SK-N-SH treated with all-trans-retinoic acid at 6 μM for 48 hours (cell line): Measurements from ENCODE around the gene ZAR1L.

Experiments used
- BACH2 ChIP-seq: fragments of 250-450 bp; sonication (Bioruptor Pico); IDR thresholded peaks from 2 replicates; pipeline ENCODE4 v1.9.0; 2021; ENCODE audit warnings: mild to moderate bottlenecking, borderline replicate concordance
- CSDC2 ChIP-seq: fragments of 250-450 bp; sonication (Bioruptor Pico); IDR thresholded peaks from 2 replicates; pipeline ENCODE4 v1.5.0; 2020; ENCODE audit warnings: mild to moderate bottlenecking, moderate library complexity
- ESRRG ChIP-seq: fragments of 250-450 bp; sonication (Bioruptor Pico); IDR thresholded peaks from 2 replicates; pipeline ENCODE4 v1.6.1; 2021; ENCODE audit warnings: mild to moderate bottlenecking
- ISL1 ChIP-seq: fragments of 250-450 bp; sonication (Bioruptor Pico); IDR thresholded peaks from 2 replicates; pipeline ENCODE4 v2.1.2; 2022; ENCODE audit warnings: mild to moderate bottlenecking, moderate library complexity
- PPARA ChIP-seq: fragments of 250-450 bp; sonication (Bioruptor Pico); IDR thresholded peaks from 2 replicates; pipeline ENCODE4 v1.5.0; 2020; ENCODE audit warnings: mild to moderate bottlenecking, borderline replicate concordance
- RARB ChIP-seq: fragments of 250-450 bp; sonication (Bioruptor Pico); IDR thresholded peaks from 2 replicates; pipeline ENCODE4 v1.8.0; 2021; ENCODE audit warnings: mild to moderate bottlenecking, moderate library complexity
- SNAI2 ChIP-seq: fragments of 250-450 bp; sonication (Bioruptor Pico); IDR thresholded peaks from 2 replicates; pipeline ENCODE4 v1.5.0; 2020; ENCODE audit warnings: mild to moderate bottlenecking, moderate library complexity
- TOX ChIP-seq: fragments of 250-450 bp; sonication (Bioruptor Pico); IDR thresholded peaks from 2 replicates; pipeline ENCODE4 v1.8.0; 2021; ENCODE audit warnings: mild to moderate bottlenecking, moderate library complexity, borderline replicate concordance
- ZFP3 ChIP-seq: fragments of 250-450 bp; sonication (Bioruptor Pico); IDR thresholded peaks from 2 replicates; pipeline ENCODE4 v1.5.0; 2020; ENCODE audit warnings: mild to moderate bottlenecking, moderate library complexity
- ZNF70 ChIP-seq: fragments of 450-650 bp; formaldehyde crosslinking; IDR thresholded peaks from 2 replicates; pipeline ENCODE4 v1.5.0; 2020; ENCODE audit warnings: mild to moderate bottlenecking, moderate library complexity
- ZNF8 ChIP-seq: fragments of 450-650 bp; formaldehyde crosslinking; IDR thresholded peaks from 2 replicates; pipeline ENCODE4 v1.5.0; 2020; ENCODE audit warnings: mild to moderate bottlenecking, moderate library complexity
- TF ChIP-seq, protein P1 (sequence below): fragments of 250-450 bp; sonication (Bioruptor Pico); IDR thresholded peaks from 2 replicates; pipeline ENCODE4 v1.5.1; 2020; ENCODE audit warnings: low read depth, mild to moderate bottlenecking, moderate library complexity
- TF ChIP-seq, protein P2 (sequence below): fragments of 250-450 bp; sonication (Bioruptor Pico); IDR thresholded peaks from 2 replicates; pipeline ENCODE4 v1.5.1; 2021; ENCODE audit warnings: mild to moderate bottlenecking, moderate library complexity
- TF ChIP-seq, protein P3 (sequence below): fragments of 250-450 bp; sonication (Bioruptor Pico); IDR thresholded peaks from 2 replicates; pipeline ENCODE4 v1.8.0; 2020; ENCODE audit warnings: mild to moderate bottlenecking, moderate library complexity, borderline replicate concordance

DNA sequence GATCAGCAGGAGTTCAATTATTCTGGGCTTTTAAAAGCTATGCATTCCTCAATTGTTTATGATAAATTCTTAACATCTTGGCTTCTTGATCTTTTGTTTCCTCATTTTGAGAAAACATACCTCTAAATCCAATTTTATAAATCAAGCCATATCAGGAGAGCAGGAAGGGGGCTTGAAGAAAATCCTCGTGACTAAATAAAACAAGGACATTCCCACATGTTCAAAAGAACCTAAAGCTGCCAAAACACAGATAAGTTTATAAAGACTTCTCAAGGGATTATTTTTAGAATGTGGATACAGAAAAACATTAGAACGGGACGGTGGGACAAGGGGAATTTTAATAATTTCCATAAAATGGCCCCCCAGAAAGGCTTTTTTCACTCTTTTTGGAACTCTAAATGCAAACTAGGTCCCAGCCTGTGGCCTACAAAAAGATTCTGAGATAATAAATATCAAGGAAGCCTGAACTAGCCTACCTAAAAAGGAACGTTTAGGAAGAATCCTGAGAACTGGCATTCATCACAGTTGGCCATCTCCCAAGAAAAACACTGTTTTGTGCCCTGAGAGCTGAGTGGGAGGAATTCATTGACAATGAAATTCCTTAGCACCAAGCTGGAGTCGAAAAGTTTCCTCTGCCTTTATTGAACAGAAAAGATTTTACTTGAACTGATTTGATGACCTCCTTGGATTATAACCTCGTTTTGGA lies 30.1 kb downstream of the ZAR1L start:
- TF ChIP-seq ZFP3 (CRISPR knock-in tag): no peak
- TF ChIP-seq, protein P1, sequence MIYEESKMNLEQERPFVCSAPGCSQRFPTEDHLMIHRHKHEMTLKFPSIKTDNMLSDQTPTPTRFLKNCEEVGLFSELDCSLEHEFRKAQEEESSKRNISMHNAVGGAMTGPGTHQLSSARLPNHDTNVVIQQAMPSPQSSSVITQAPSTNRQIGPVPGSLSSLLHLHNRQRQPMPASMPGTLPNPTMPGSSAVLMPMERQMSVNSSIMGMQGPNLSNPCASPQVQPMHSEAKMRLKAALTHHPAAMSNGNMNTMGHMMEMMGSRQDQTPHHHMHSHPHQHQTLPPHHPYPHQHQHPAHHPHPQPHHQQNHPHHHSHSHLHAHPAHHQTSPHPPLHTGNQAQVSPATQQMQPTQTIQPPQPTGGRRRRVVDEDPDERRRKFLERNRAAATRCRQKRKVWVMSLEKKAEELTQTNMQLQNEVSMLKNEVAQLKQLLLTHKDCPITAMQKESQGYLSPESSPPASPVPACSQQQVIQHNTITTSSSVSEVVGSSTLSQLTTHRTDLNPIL: no peak
- TF ChIP-seq, protein P2, sequence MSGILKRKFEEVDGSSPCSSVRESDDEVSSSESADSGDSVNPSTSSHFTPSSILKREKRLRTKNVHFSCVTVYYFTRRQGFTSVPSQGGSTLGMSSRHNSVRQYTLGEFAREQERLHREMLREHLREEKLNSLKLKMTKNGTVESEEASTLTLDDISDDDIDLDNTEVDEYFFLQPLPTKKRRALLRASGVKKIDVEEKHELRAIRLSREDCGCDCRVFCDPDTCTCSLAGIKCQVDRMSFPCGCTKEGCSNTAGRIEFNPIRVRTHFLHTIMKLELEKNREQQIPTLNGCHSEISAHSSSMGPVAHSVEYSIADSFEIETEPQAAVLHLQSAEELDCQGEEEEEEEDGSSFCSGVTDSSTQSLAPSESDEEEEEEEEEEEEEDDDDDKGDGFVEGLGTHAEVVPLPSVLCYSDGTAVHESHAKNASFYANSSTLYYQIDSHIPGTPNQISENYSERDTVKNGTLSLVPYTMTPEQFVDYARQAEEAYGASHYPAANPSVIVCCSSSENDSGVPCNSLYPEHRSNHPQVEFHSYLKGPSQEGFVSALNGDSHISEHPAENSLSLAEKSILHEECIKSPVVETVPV (CRISPR knock-in tag): no peak
- TF ChIP-seq ESRRG (CRISPR knock-in tag): no peak
- TF ChIP-seq, protein P3, sequence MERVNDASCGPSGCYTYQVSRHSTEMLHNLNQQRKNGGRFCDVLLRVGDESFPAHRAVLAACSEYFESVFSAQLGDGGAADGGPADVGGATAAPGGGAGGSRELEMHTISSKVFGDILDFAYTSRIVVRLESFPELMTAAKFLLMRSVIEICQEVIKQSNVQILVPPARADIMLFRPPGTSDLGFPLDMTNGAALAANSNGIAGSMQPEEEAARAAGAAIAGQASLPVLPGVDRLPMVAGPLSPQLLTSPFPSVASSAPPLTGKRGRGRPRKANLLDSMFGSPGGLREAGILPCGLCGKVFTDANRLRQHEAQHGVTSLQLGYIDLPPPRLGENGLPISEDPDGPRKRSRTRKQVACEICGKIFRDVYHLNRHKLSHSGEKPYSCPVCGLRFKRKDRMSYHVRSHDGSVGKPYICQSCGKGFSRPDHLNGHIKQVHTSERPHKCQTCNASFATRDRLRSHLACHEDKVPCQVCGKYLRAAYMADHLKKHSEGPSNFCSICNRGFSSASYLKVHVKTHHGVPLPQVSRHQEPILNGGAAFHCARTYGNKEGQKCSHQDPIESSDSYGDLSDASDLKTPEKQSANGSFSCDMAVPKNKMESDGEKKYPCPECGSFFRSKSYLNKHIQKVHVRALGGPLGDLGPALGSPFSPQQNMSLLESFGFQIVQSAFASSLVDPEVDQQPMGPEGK: no peak
- no peak for TF ChIP-seq CSDC2 (CRISPR knock-in tag)
- TF ChIP-seq RARB (CRISPR knock-in tag): no peak
- no peak for TF ChIP-seq ZNF8 (CRISPR knock-in tag)
- TF ChIP-seq ZNF70 (CRISPR knock-in tag): no peak
- no peak for TF ChIP-seq SNAI2 (CRISPR knock-in tag)
- TF ChIP-seq PPARA (CRISPR knock-in tag): no peak
- no peak for TF ChIP-seq BACH2
- TF ChIP-seq TOX: no peak
- TF ChIP-seq ISL1 (CRISPR knock-in tag): peak; percentile 34
